HepG2 (cell line): ENCODE results near the gene THOC7. TPM values are rescaled to one million over a fixed set of nuclear protein-coding genes. Genes with fewer than 3 reads are reported as not detected.

ENCODE experiments used
- ARNTL ChIP-seq: sonication (generic); formaldehyde crosslinking; IDR thresholded peaks from 2 replicates; pipeline ENCODE4 v1.4.0; 2020; ENCODE audit warnings: mild to moderate bottlenecking, missing genetic modification reagents
- CBFB ChIP-seq: sonication (generic); formaldehyde crosslinking; IDR thresholded peaks from 2 replicates; pipeline ENCODE4 v1.4.0; 2020; ENCODE audit warnings: missing genetic modification reagents
- HOXA9 ChIP-seq: sonication (generic); formaldehyde crosslinking; IDR thresholded peaks from 2 replicates; pipeline ENCODE4 v1.8.1; 2022; ENCODE audit warnings: missing genetic modification reagents, mild to moderate bottlenecking, moderate library complexity, borderline replicate concordance
- JUN ChIP-seq: sonication (generic); formaldehyde crosslinking; IDR thresholded peaks from 2 replicates; pipeline ENCODE4 v1.4.0; 2020; ENCODE audit warnings: mild to moderate bottlenecking, missing genetic modification reagents
- NFIC ChIP-seq: IDR thresholded peaks from 2 replicates; pipeline ENCODE4 v1.6.1; 2012; ENCODE audit warnings: mild to moderate bottlenecking, low read length, inconsistent platforms
- PLRG1 ChIP-seq: fragments of 450-650 bp; conservative IDR thresholded peaks from 2 replicates; pipeline ENCODE4 v1.6.1; 2016
- PTBP1 ChIP-seq: fragments of 200-400 bp; formaldehyde crosslinking; IDR thresholded peaks from 2 replicates; pipeline ENCODE4 v1.6.1; 2018; ENCODE audit warnings: low read length, low read depth; ENCODE audit not compliant: poor library complexity, severe bottlenecking
- RCOR2 ChIP-seq: IDR thresholded peaks from 2 replicates; pipeline ENCODE4 v1.6.1; 2016; ENCODE audit warnings: missing biosample characterization, missing genetic modification reagents
- SPEN ChIP-seq: sonication (generic); formaldehyde crosslinking; IDR thresholded peaks from 2 replicates; pipeline ENCODE4 v1.5.1; 2020; ENCODE audit warnings: low read depth, mild to moderate bottlenecking, missing genetic modification reagents
- SRSF4 ChIP-seq: fragments of 200-400 bp; formaldehyde crosslinking; IDR thresholded peaks from one replicate; pipeline ENCODE4 v1.6.1; 2018; ENCODE audit warnings: mild to moderate bottlenecking, low read depth, low read length, moderate library complexity; ENCODE audit not compliant: poor library complexity, severe bottlenecking
- U2AF2 ChIP-seq: fragments of 200-400 bp; formaldehyde crosslinking; IDR thresholded peaks from 2 replicates; pipeline ENCODE4 v1.6.1; 2017; ENCODE audit warnings: low read depth, mild to moderate bottlenecking, low read length
- ZNF138 ChIP-seq: sonication (generic); formaldehyde crosslinking; IDR thresholded peaks from 2 replicates; pipeline ENCODE4 v1.5.0; 2020; ENCODE audit warnings: mild to moderate bottlenecking, low read depth, missing genetic modification reagents
- ZNF367 ChIP-seq: sonication (generic); formaldehyde crosslinking; IDR thresholded peaks from 2 replicates; pipeline ENCODE4 v1.4.0; 2020; ENCODE audit warnings: missing genetic modification reagents, borderline replicate concordance
- ZNF891 ChIP-seq: sonication (generic); formaldehyde crosslinking; IDR thresholded peaks from 2 replicates; pipeline ENCODE4 v1.5.0; 2020; ENCODE audit warnings: mild to moderate bottlenecking, missing genetic modification reagents
- ZSCAN30 ChIP-seq: sonication (generic); formaldehyde crosslinking; IDR thresholded peaks from 2 replicates; pipeline ENCODE4 v1.5.0; 2020; ENCODE audit warnings: mild to moderate bottlenecking, missing genetic modification reagents
- ZXDC ChIP-seq: sonication (generic); formaldehyde crosslinking; IDR thresholded peaks from 2 replicates; pipeline ENCODE4 v1.5.0; 2020; ENCODE audit warnings: mild to moderate bottlenecking, missing genetic modification reagents
- polyA plus RNA-seq, 8 experiments: library from polyadenylated mRNA; depleted of rRNA in 3 of 8; stranded (reverse) in 7 of 8; unstranded in 1 of 8; fragments of >200 nt; fragmentation: Illumina TruSeq in 4 of 8; extraction: Trizol in 4 of 8; gene quantifications; 2 replicates each; pipeline versions ENCODE4 v1.2.1 to v1.2.3, GENCODE V29; 2011 to 2016; ENCODE audit warnings: low read depth in 4 of 8, missing spikeins in 1 of 8, mixed read lengths in 1 of 8; ENCODE audit not compliant: insufficient read depth in 1 of 8
- total RNA-seq, 5 experiments: library from RNA; depleted of rRNA; stranded (reverse); fragments of >200 nt; fragmentation: Illumina TruSeq; extraction: Trizol; gene quantifications; 2 replicates each; pipeline ENCODE4 v1.2.3, GENCODE V29; 2016; ENCODE audit warnings: low read depth in 1 of 5
- TF ChIP-seq, protein P1 (sequence below), 2 experiments: sonication (generic) in 1 of 2; formaldehyde crosslinking in 1 of 2; IDR thresholded peaks; 2 replicates each; pipeline versions ENCODE4 v1.5.1 to v1.6.1; 2011 to 2020; ENCODE audit warnings: borderline replicate concordance in 1 of 2, low read depth in 1 of 2, low read length in 1 of 2, mild to moderate bottlenecking in 1 of 2, missing genetic modification reagents in 1 of 2, moderate library complexity in 1 of 2
- TF ChIP-seq, protein P2 (sequence below), 2 experiments: sonication (generic) in 1 of 2; formaldehyde crosslinking in 1 of 2; IDR thresholded peaks; 2 replicates each; pipeline versions ENCODE4 v1.4.0 to v1.6.1; 2018 to 2020; ENCODE audit warnings: missing genetic modification reagents in 2 of 2, borderline replicate concordance in 1 of 2, low read depth in 1 of 2, mild to moderate bottlenecking in 1 of 2, missing biosample characterization in 1 of 2
- TF ChIP-seq, protein P3 (sequence below): IDR thresholded peaks from 2 replicates; pipeline ENCODE4 v1.6.1; 2016; ENCODE audit warnings: missing biosample characterization, missing genetic modification reagents, low read depth

Gene THOC7
- total and polyA plus RNA-seq, 2 of the 13 experiments (the other 11 are each of a cell fraction or from before 2014, with no cell fraction given): 32.8 to 63.5 TPM

- TF ChIP-seq SRSF4 (no peak), SPEN (CRISPR knock-in tag) (peak; percentile 41; the same call in 1 of the 2 replicates), PTBP1 (no peak), ARNTL (CRISPR knock-in tag) (peak; percentile 56), ZNF891 (CRISPR knock-in tag) (no peak), RCOR2 (CRISPR knock-in tag) (no peak), ZNF138 (CRISPR knock-in tag) (no peak), ZSCAN30 (0 out of 2 replicates have a peak, but pooled peaks have one; percentile 60), U2AF2 (no peak), ZXDC (CRISPR knock-in tag) (no peak), PLRG1 (no peak), HOXA9 (CRISPR knock-in tag) (peak; percentile 47; the same call in 1 of the 2 replicates), CBFB (CRISPR knock-in tag) (no peak), JUN (CRISPR knock-in tag) (0 out of 2 replicates have a peak, but pooled peaks have one; percentile 57), ZNF367 (no peak), NFIC (no peak)
- TF ChIP-seq, protein P1, sequence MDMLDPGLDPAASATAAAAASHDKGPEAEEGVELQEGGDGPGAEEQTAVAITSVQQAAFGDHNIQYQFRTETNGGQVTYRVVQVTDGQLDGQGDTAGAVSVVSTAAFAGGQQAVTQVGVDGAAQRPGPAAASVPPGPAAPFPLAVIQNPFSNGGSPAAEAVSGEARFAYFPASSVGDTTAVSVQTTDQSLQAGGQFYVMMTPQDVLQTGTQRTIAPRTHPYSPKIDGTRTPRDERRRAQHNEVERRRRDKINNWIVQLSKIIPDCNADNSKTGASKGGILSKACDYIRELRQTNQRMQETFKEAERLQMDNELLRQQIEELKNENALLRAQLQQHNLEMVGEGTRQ (IDR thresholded peaks at IDR 0.05; ENCODE audit: low read depth, low read length): no peak
- TF ChIP-seq, protein P1 (CRISPR knock-in tag; IDR thresholded peaks at IDR 0.05; ENCODE audit: borderline replicate concordance): no peak
- TF ChIP-seq, protein P2, sequence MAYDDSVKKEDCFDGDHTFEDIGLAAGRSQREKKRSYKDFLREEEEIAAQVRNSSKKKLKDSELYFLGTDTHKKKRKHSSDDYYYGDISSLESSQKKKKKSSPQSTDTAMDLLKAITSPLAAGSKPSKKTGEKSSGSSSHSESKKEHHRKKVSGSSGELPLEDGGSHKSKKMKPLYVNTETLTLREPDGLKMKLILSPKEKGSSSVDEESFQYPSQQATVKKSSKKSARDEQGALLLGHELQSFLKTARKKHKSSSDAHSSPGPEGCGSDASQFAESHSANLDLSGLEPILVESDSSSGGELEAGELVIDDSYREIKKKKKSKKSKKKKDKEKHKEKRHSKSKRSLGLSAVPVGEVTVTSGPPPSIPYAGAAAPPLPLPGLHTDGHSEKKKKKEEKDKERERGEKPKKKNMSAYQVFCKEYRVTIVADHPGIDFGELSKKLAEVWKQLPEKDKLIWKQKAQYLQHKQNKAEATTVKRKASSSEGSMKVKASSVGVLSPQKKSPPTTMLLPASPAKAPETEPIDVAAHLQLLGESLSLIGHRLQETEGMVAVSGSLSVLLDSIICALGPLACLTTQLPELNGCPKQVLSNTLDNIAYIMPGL (CRISPR knock-in tag; IDR thresholded peaks at IDR 0.05; ENCODE audit: borderline replicate concordance in 1 of 2, low read depth in 1 of 2): peak; percentile 55 to 75; a peak in 3 of 4 replicates
- TF ChIP-seq, protein P3, sequence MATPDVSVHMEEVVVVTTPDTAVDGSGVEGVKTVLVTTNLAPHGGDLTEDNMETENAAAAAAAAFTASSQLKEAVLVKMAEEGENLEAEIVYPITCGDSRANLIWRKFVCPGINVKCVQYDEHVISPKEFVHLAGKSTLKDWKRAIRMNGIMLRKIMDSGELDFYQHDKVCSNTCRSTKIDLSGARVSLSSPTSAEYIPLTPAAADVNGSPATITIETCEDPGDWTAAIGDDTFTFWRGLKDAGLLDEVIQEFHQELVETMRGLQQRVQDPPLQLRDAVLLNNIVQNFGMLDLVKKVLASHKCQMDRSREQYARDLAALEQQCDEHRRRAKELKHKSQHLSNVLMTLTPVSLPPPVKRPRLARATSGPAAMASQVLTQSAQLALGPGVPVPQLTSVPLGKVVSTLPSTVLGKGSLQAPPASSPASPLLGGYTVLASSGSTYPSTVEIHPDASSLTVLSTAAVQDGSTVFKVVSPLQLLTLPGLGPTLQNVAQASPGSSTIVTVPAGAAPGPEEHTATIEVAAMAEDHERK (CRISPR knock-in tag): no peak
Measured at GRCh38 chr3:63863150-63864007, at the start of gene THOC7, which contains the start of gene ATXN7 (continued).
